ENCODE measurements around the gene FABP3. TPM values are rescaled to one million over a fixed set of nuclear protein-coding genes. Genes with fewer than 3 reads are reported as not detected.

FABP3 gene
- total RNA-seq, 1 donor from 2014 or later = 0.51 TPM

Other genes with a start within 250 kb of the FABP3 start
- 0.70 TPM in 1 of 2 replicates, not detected in the other for gene NKAIN1, start 133.2 kb downstream of the FABP3 start, total RNA-seq
- 116 and 131 TPM in 2 replicates for gene SNRNP40, start 76.3 kb downstream of the FABP3 start, total RNA-seq
- 34.3 and 36.9 TPM in 2 replicates for gene ZCCHC17, start 76.0 kb downstream of the FABP3 start, total RNA-seq
- gene SERINC2, start 40.1 kb upstream of the FABP3 start, total RNA-seq = 4.8 and 12.9 TPM in 2 replicates
- gene TINAGL1, start 203.4 kb upstream of the FABP3 start, total RNA-seq = 418 and 719 TPM in 2 replicates
- 1.2 and 4.6 TPM in 2 replicates for gene HCRTR1, start 244.6 kb upstream of the FABP3 start, total RNA-seq

Data from dermis blood vessel endothelial cell (primary cell).